HG03025 (cell line): ENCODE results near the gene THSD1.
"Not testable (repeated sequence)": the region's sequence is repeated elsewhere in the genome, so short reads cannot be mapped to it uniquely, and the experiment has no call there.

Experiments used
- ATAC-seq: cut with Tn5 transposase; IDR thresholded peaks from one replicate; pipeline ENCODE4 v1.9.1; 2021; ENCODE audit warnings: mild to moderate bottlenecking, moderate library complexity; ENCODE audit not compliant: unreplicated experiment, low FRiP score

The THSD1 gene

DNA sequence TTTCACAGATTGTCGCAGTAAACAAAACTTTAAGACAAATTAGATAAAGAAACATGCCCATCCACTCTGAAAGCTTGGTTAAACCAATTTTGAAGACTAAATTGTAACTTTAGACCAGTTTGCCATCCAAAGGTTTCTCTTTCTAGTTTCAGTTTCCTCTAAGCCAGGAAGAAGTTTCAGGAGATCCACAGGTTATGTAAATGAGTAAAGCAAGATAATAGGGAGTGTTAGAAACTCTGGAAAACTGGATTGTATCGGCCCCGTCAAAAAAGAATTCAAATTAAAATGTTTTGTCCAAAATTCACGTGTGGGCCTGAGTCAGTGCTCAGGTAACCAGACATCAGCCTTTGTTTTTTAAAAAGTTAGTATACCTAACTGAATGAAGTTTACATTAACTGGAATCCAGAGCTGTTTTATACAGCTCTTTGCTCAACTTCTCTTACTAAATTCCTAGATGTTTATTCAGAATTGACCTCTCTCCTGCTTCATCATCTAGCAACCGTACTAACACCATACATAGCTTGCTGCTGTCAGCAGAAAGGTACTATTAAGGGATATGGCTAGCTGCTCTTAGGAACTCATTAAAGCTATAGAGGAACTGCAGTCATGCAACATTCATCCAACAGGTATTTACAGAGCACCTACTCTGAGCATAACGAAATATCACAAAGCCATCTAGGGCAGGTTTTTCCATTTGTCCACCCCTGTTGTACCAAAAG, 43.6 kb downstream of the THSD1 start:
- not testable (repeated sequence) for ATAC-seq

DNA sequence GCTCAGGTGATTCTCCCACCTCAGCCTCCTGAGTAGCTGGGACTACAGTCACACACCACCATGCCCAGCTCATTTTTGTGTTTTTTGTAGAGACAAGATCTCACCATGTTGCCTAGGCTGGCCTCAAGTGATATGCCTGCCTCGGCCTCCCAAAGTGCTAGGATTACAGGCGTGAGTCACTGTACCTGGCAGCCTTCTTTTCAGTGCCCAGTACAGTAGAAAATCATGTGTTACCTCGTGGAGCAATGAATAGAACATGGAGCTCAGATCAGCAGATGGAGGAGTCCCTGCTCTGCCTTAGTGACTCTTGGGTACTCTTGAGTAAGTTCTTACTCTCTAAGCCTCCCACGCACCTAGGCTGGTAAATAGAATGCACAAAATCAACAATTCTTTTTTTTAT, 44.7 kb downstream of the THSD1 start:
- no peak for ATAC-seq

DNA sequence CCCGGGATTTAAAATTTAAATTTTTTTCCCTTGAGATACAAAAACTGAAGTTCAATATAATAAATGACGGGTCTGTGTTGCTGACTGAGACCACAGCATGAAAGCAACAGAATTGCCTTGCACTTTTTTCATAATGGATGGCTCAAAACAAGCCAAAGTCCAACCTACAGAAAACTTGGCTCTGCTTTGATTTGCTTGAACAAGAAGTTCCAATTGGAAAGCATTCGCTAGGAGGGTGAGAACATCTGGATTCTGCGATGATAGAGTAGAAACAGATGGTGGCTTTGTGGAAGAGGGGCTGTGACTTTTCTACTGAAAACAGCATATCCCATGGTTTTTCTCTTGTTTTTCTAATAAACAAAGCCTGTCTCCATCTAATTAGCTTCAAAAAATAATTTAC, 46.4 kb downstream of the THSD1 start:
- no peak for ATAC-seq

DNA sequence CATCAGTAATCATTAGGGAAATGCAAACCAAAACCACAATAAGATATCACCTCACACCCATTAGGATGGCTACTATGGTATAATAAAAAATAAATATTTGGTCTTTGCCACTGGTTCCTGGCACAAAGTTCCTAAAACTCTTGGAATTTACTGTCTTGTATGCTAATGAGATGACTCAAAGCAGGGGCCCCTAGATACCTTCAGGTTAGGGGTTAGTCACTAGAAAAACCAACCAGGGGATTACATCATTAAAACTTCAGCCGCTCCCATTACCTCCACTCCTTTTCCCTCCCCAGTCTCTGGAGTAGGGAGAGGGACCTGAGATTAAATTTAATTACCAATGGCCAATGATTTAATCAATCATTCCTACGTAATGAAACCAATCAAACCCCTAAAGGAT, 49.6 kb downstream of the THSD1 start:
- ATAC-seq: no peak

DNA sequence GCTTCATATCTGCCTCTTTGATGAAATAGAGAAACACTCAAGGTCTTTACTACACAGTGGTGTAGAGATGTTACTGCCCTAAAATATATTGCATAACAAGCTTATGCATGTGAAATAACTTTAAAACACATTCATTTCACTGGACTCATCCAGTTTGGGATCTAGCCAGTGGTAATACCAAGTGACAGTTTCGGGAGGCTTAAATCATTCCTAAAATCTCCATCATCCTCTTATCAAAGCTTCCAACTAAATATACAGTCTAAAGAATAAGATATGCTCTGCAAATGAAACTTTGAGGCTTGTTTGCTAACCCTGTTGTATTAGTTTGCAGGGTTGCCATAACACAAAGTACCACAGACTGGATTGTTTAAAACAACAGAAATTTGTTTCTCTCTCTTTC, 52.8 kb downstream of the THSD1 start:
- no peak for ATAC-seq

DNA sequence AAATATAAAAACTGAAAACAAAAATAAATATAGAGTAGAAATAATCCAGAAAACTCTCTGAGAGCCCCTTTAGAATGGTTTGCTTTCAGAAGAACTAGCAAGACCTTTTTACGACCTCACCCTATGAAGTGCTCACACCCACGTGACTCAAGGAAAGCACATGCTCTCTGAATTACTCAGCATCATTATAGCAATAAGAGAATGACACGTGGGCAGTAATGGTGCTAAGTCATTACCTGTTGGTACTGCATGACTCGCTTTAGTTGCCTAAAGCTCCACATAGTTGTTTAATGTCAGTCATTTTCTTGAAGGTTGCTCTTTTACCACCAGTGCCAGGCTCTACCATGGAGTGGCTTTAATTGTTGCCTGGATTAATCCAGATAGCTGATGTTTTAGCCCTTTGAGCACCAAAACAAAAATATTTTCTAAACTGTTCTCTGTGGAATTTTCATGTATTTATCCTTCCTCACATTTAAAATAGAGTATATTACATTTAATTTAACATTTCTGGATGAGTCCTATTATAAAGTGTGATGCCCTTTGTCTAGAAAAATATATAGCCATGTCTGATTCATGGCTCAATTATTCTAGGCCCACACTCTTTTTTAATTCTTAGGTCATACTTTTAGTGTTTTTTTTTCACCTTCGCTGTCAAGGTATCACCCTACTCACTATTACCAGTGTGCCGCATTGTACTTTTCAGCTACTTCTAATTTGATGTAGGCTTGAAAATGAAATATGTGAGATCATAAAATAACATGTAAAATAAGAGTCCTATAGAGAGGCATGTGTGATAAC, 56.8 kb downstream of the THSD1 start:
- ATAC-seq: no peak

DNA sequence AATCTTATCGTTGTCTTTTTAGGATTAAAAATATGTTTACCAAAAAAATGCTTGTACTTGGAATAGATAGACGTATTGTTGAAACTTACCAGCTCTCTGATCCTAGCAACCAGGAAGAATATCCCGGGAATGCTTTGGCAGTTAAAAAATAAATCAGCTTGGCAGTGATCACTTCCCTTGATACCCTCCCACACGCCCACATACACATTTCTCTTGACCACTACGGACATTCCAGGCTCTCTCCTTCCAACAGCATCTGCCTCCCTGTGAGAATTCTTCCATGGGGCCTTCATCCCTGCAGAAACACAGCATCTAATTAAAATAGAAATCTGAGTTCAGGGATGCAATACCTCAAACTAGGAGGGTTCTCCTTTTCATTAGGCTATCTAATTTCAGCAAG, 57.9 kb downstream of the THSD1 start:
- no peak for ATAC-seq

DNA sequence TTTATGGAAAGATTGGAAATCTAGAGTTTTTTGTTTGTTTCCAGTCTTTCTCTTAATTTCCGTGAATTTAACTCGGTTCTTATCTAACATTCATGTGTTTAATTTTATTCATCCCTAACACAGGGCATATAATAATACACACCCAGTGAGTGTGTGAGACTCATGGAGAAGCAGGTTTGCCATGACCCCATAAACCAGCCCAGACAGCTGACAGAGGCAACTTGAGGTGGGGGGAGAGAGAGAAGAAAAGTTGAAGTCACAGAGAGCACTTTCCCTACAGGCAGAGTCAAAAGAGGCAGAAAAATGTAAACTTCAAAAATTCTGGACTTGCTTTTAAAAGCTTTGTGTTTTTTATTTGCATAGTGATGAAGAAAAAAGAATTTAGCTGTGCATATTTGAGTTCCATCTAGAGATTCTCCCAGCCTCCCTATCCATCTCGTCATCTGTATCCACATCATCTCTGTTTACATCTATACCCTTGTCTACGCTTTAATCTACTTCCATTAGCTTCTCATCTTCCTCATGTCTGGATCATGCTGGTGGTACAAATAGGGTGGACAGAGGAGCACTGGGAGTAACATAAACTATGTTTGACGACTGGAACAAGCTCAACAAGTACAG, 60.2 kb downstream of the THSD1 start:
- ATAC-seq: no peak

DNA sequence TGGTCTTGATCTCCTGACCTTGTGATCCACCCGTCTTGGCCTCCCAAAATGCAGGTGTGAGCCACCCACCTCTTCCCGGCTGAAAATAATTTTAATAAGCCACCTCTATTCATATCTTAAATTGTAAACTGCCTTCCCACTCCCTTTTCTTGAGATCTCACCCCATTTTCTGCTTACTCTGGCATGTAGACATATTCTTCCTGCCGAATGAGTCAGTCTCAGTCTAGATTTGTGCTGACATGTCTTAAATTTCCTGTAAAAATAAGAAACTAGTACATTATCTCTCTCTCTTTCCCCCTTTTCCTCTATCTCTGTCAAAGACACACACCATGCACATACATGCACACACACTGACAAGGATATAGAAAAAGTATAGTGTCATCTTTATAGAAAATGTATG, 60.9 kb downstream of the THSD1 start:
- no peak for ATAC-seq

DNA sequence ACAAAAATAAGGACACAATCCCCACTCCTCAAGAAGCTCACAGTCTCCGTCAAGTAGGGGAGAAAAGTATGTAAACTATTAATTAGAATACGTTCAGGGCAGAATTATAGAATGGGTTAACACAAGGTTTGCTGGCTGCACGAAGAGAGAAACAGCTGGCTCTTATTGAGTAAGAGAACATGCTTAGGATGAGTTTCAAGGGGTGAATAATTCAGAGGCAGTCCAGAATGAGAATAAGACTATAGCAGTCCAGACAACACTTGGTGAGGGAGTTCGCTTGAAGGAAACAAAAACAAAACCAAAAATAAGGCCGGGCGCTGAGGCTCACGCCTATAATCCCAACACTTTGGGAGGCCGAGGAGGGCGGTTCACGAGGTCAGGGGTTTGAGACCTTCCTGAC, 61.9 kb downstream of the THSD1 start:
- no peak for ATAC-seq

DNA sequence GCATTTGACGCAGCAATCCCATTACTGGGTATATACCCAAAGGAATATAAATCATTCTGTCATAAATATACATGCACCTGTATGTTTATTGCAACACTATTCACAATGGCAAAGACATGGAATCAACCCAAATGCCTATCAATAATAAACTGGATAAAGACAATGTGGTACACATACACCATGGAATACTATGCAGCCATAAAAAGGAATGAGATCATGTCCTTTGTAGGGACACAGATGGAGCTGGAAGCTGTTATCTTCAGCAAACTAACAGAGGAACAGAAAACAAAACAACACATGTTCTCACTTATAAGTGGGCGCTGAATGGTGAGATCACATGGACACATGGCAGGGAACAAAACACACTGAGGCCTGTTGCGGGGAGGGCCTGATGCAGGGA, 63.8 kb downstream of the THSD1 start:
- not testable (repeated sequence) for ATAC-seq

DNA sequence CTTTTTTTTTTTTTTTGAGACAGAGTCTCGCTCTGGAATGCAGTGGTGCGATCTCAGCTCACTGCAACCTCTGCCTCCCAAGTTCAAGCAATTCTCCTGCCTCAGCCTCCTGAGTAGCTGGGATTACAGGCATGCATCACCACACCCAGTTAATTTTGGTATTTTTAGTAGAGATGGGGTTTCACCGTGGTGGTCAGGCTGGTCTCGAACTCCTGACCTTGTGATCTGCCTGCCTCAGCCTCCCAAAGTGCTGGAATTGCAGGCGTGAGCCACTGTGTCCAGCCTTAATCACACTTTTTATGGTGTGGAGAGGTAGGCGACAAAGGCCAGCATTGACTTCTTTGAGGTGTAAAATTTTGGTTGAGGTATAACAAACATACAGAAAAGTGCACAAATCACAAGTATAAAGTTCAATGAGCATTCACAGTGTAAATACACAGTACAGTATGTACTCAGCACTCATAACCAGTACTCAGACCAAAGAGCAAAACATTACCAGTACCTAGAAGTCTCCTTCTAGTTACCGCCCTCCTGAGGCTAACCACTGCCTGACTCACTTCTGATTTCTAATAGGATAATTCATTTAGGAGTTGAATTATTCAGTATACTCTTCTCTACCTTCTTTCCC, 68.0 kb downstream of the THSD1 start:
- not testable (repeated sequence) for ATAC-seq

DNA sequence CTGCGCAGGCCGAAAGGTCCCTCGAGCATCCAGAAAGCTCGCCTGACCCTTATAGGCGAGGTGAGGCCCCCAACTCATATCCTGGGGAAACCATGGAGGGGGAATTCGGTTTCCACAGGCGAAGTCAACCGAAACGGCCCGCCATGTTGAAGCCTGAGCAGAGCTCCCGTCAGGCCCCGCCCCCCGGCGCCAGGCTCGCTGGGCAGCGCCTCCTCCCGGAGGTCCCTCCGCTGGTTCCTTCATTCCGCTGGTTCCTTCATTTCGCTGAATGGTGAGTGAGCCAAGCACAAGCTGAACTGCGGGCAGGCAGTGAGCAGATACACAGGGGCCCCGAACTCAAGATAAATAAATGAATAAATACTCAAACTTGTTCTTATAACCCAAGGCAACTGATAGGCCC, 71.9 kb downstream of the THSD1 start:
- not testable (repeated sequence) for ATAC-seq

DNA sequence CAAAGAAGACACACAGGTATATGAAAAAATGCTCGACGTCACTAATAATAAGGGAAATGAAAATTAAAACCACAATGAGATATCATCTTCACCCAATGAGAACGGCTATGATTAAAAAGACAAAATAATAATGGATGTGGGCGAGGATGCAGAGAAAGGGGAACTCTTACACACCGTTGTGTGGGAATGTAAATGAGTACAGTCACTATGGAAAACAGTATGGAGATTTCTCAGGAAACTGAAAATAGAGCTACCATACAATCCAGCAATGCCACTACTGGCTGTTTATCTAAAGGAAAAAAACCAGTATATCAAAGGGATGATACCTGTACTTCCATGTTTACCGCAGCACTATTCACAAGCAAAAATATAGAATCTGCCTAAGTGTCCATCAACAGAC, 74.1 kb downstream of the THSD1 start:
- ATAC-seq: not testable (repeated sequence)
